K562 (cell line): ENCODE measurements around the gene APBA2. TPM values are rescaled to one million over a fixed set of nuclear protein-coding genes. Genes with fewer than 3 reads are reported as not detected.

Source experiments
- BHLHE40 ChIP-seq: IDR thresholded peaks from 2 replicates; pipeline ENCODE4 v1.6.1; 2011; ENCODE audit warnings: low read length, improper control_type of control experiment
- CGGBP1 ChIP-seq: fragments of 250-450 bp; sonication (Bioruptor Pico); IDR thresholded peaks from 2 replicates; pipeline ENCODE4 v1.9.0; 2021; ENCODE audit warnings: mild to moderate bottlenecking
- FOXJ2 ChIP-seq: fragments of 200-800 bp; sonication (Bioruptor generic); IDR thresholded peaks from 2 replicates; pipeline ENCODE4 v1.6.1; 2016; ENCODE audit warnings: missing genetic modification characterization, missing compliant biosample characterization
- FOXP1 ChIP-seq: sonication (generic); formaldehyde crosslinking; IDR thresholded peaks from 2 replicates; pipeline ENCODE4 v1.8.0; 2022; ENCODE audit warnings: mild to moderate bottlenecking, missing genetic modification reagents
- LARP7 ChIP-seq: fragments of 450-650 bp; IDR thresholded peaks from 2 replicates; pipeline ENCODE4 v1.6.1; 2016
- MLX ChIP-seq, 2 experiments: fragments of 450-650 bp in 1 of 2; sonication (generic) in 1 of 2; formaldehyde crosslinking; conservative IDR thresholded peaks; 2 replicates each; pipeline versions ENCODE4 v1.4.0 to v1.8.1; 2020 to 2022; ENCODE audit warnings: mild to moderate bottlenecking in 1 of 2, missing genetic modification reagents in 1 of 2
- NCOA1 ChIP-seq: fragments of 450-650 bp; IDR thresholded peaks from 2 replicates; pipeline ENCODE4 v1.6.1; 2016; ENCODE audit warnings: low read depth
- NFE2L1 ChIP-seq: fragments of 450-650 bp; IDR thresholded peaks from 2 replicates; pipeline ENCODE4 v1.6.1; 2016; ENCODE audit warnings: missing genetic modification characterization, low read depth, mild to moderate bottlenecking, missing compliant biosample characterization, moderate library complexity, borderline replicate concordance
- POLR2AphosphoS5 ChIP-seq: IDR thresholded peaks from 2 replicates; pipeline ENCODE4 v1.6.1; 2011; ENCODE audit warnings: mild to moderate bottlenecking, low read depth, low read length, moderate library complexity; ENCODE audit not compliant: control insufficient read depth, insufficient read depth
- PURB ChIP-seq: sonication (generic); formaldehyde crosslinking; IDR thresholded peaks from 2 replicates; pipeline ENCODE4 v1.9.0; 2021; ENCODE audit warnings: low read depth, mild to moderate bottlenecking, missing genetic modification reagents
- RHOXF2B ChIP-seq: fragments of 250-450 bp; sonication (Bioruptor Pico); conservative IDR thresholded peaks from 2 replicates; pipeline ENCODE4 v1.5.1; 2021
- SAP30 ChIP-seq: fragments of 200-600 bp; sonication (generic); IDR thresholded peaks from 2 replicates; pipeline ENCODE4 v1.6.1; 2012; ENCODE audit warnings: borderline replicate concordance, low read depth, mild to moderate bottlenecking, moderate library complexity, low read length, control low read depth, inconsistent platforms; ENCODE audit not compliant: insufficient read depth, poor library complexity, severe bottlenecking
- SRSF9 ChIP-seq: fragments of 200-400 bp; formaldehyde crosslinking; IDR thresholded peaks from 2 replicates; pipeline ENCODE4 v1.6.1; 2017; ENCODE audit warnings: low read depth, low read length, borderline replicate concordance
- XRCC4 ChIP-seq: IDR thresholded peaks from one replicate; pipeline ENCODE4 v1.6.1; 2011; ENCODE audit not compliant: insufficient read depth, insufficient read length; ENCODE audit errors: extremely low read depth
- ZNF24 ChIP-seq: fragments of 450-650 bp; IDR thresholded peaks from 2 replicates; pipeline ENCODE4 v1.6.1; 2016
- ZNF589 ChIP-seq: fragments of 200-800 bp; sonication (Bioruptor generic); IDR thresholded peaks from 2 replicates; pipeline ENCODE4 v1.6.1; 2016; ENCODE audit warnings: low read depth, missing genetic modification characterization, missing compliant biosample characterization
- polyA plus RNA-seq, 8 experiments: library from polyadenylated mRNA; depleted of rRNA in 4 of 8; stranded (reverse) in 5 of 8; unstranded in 3 of 8; fragments of >200 nt; fragmentation: Nextera tagmentation in 2 of 8; fragmentation: Illumina TruSeq in 1 of 8; extraction: Ambion mirVana in 2 of 8; extraction: Trizol in 1 of 8; gene quantifications; 2 replicates each; pipeline versions ENCODE4 v1.2.1 to v1.2.3, GENCODE V29; 2011 to 2014; ENCODE audit warnings: inconsistent platforms in 1 of 8, missing spikeins in 1 of 8
- total RNA-seq, 7 experiments: library from RNA; depleted of rRNA in 6 of 7; stranded (reverse); fragments of >200 nt in 6 of 7; fragmentation: Illumina TruSeq in 2 of 7; extraction: Trizol in 2 of 7; gene quantifications; 2 replicates each; pipeline versions ENCODE4 v1.2.1 to v1.2.3, GENCODE V29; 2011 to 2021; ENCODE audit warnings: low replicate concordance in 1 of 7
- TF ChIP-seq, protein P1 (sequence below): sonication (generic); IDR thresholded peaks from 2 replicates; pipeline ENCODE4 v1.6.1; 2016
- TF ChIP-seq, protein P2 (sequence below): fragments of 250-450 bp; sonication (Bioruptor Pico); IDR thresholded peaks from 2 replicates; pipeline ENCODE4 v1.6.1; 2021; ENCODE audit warnings: mild to moderate bottlenecking
- TF ChIP-seq, protein P3 (sequence below), 2 experiments: fragments of 450-650 bp; IDR thresholded peaks; 2 replicates each; pipeline ENCODE4 v1.6.1; 2016
- TF ChIP-seq, protein P4 (sequence below): fragments of 450-650 bp; formaldehyde crosslinking; conservative IDR thresholded peaks from 2 replicates; pipeline ENCODE4 v1.4.0; 2022; ENCODE audit warnings: mild to moderate bottlenecking, missing genetic modification characterization
- TF ChIP-seq, protein P5 (sequence below): fragments of 450-650 bp; IDR thresholded peaks from 2 replicates; pipeline ENCODE4 v1.6.1; 2017; ENCODE audit warnings: antibody characterized with exemption

Gene APBA2
- total and polyA plus RNA-seq, 9 of the 15 experiments (the other 6 are each of a cell fraction or from before 2014, with no cell fraction given), result 0.24 to 40.9 (median 25.2) TPM

- TF ChIP-seq FOXP1 (CRISPR knock-in tag) (no peak), ZNF589 (CRISPR knock-in tag) (no peak), SRSF9 (no peak), PURB (CRISPR knock-in tag) (no peak), POLR2AphosphoS5 (peak; percentile 48; the same call in 1 of the 2 replicates), FOXJ2 (no peak), LARP7 (no peak), CGGBP1 (CRISPR knock-in tag) (no peak), BHLHE40 (peak; percentile 61), ZNF24 (0 out of 2 replicates have a peak, but pooled peaks have one; percentile 9), MLX (CRISPR knock-in tag; conservative IDR thresholded peaks at IDR 0.05) (no peak), XRCC4 (no peak), RHOXF2B (CRISPR knock-in tag) (no peak), NFE2L1 (tag) (no peak), NCOA1 (no peak), SAP30 (peak; percentile 34)
- TF ChIP-seq, protein P1, sequence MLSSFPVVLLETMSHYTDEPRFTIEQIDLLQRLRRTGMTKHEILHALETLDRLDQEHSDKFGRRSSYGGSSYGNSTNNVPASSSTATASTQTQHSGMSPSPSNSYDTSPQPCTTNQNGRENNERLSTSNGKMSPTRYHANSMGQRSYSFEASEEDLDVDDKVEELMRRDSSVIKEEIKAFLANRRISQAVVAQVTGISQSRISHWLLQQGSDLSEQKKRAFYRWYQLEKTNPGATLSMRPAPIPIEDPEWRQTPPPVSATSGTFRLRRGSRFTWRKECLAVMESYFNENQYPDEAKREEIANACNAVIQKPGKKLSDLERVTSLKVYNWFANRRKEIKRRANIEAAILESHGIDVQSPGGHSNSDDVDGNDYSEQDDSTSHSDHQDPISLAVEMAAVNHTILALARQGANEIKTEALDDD, result no peak
- TF ChIP-seq, protein P2, sequence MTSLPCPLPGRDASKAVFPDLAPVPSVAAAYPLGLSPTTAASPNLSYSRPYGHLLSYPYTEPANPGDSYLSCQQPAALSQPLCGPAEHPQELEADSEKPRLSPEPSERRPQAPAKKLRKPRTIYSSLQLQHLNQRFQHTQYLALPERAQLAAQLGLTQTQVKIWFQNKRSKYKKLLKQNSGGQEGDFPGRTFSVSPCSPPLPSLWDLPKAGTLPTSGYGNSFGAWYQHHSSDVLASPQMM (CRISPR knock-in tag), result no peak
- TF ChIP-seq, protein P3, sequence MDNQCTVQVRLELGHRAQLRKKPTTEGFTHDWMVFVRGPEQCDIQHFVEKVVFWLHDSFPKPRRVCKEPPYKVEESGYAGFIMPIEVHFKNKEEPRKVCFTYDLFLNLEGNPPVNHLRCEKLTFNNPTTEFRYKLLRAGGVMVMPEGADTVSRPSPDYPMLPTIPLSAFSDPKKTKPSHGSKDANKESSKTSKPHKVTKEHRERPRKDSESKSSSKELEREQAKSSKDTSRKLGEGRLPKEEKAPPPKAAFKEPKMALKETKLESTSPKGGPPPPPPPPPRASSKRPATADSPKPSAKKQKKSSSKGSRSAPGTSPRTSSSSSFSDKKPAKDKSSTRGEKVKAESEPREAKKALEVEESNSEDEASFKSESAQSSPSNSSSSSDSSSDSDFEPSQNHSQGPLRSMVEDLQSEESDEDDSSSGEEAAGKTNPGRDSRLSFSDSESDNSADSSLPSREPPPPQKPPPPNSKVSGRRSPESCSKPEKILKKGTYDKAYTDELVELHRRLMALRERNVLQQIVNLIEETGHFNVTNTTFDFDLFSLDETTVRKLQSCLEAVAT (IDR thresholded peaks at IDR 0.05), result no peak
- TF ChIP-seq, protein P4, sequence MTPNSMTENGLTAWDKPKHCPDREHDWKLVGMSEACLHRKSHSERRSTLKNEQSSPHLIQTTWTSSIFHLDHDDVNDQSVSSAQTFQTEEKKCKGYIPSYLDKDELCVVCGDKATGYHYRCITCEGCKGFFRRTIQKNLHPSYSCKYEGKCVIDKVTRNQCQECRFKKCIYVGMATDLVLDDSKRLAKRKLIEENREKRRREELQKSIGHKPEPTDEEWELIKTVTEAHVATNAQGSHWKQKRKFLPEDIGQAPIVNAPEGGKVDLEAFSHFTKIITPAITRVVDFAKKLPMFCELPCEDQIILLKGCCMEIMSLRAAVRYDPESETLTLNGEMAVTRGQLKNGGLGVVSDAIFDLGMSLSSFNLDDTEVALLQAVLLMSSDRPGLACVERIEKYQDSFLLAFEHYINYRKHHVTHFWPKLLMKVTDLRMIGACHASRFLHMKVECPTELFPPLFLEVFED (CRISPR knock-in tag), result no peak
- TF ChIP-seq, protein P5, sequence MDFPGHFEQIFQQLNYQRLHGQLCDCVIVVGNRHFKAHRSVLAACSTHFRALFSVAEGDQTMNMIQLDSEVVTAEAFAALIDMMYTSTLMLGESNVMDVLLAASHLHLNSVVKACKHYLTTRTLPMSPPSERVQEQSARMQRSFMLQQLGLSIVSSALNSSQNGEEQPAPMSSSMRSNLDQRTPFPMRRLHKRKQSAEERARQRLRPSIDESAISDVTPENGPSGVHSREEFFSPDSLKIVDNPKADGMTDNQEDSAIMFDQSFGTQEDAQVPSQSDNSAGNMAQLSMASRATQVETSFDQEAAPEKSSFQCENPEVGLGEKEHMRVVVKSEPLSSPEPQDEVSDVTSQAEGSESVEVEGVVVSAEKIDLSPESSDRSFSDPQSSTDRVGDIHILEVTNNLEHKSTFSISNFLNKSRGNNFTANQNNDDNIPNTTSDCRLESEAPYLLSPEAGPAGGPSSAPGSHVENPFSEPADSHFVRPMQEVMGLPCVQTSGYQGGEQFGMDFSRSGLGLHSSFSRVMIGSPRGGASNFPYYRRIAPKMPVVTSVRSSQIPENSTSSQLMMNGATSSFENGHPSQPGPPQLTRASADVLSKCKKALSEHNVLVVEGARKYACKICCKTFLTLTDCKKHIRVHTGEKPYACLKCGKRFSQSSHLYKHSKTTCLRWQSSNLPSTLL, result no peak
These were observed 19.0 kb downstream of the APBA2 start (continued) for GRCh38 chr15:28904541-28905315.
